ENCODE results near the gene CTNNA3.

DNA sequence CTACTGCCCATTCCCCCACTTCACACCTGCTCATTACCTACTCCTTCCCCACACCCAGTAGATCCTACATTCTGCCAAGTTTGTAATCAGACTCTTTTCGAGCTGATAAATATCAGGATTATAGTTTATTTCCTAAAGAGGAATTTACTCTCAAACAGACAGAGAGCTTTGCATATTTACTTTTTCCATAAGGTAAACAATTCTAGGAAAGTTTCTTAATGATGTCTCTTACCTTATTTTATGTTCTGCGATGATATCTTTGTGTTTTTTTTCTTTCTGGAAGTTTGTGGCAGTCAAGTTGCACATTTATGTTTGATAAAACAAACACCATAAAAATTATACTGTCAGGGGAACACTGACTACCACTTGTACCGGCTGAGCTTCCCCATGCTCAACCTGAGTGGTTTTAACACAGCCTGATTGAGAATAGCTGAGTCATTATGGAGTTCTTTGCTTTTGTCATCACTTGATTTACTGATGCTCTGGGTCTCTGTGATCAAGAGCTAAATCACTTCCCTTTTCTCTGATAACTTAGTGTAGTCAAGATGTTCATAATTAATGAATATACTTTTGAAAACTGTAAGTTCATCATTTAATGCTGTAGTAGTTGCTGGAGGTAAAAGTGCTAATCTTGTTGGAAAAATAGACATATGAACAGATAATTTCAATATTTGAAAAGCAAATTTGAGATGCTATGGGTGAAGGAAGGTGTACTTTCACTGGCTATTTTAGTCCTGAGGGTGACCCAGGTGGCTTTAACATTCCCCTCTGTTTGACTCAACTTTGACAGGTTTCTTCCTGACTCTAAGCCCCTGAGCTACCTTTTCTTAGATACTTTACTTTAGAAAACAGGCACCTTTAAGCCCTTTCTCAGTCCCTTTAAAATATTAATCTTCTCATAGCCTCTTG is 1804.7 kb downstream of the CTNNA3 start:
- TF ChIP-seq, protein P1, sequence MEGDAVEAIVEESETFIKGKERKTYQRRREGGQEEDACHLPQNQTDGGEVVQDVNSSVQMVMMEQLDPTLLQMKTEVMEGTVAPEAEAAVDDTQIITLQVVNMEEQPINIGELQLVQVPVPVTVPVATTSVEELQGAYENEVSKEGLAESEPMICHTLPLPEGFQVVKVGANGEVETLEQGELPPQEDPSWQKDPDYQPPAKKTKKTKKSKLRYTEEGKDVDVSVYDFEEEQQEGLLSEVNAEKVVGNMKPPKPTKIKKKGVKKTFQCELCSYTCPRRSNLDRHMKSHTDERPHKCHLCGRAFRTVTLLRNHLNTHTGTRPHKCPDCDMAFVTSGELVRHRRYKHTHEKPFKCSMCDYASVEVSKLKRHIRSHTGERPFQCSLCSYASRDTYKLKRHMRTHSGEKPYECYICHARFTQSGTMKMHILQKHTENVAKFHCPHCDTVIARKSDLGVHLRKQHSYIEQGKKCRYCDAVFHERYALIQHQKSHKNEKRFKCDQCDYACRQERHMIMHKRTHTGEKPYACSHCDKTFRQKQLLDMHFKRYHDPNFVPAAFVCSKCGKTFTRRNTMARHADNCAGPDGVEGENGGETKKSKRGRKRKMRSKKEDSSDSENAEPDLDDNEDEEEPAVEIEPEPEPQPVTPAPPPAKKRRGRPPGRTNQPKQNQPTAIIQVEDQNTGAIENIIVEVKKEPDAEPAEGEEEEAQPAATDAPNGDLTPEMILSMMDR (conservative IDR thresholded peaks at IDR 0.05 in 1 of 2, IDR thresholded peaks at IDR 0.05 in 1 of 2; ENCODE audit: low read depth in 1 of 2, low read length in 2 of 2) = no peak
- no peak for TF ChIP-seq EZH2 (IDR thresholded peaks at IDR 0.05; ENCODE audit: low read length, missing control alignments)
